A673 (cell line): Measurements from ENCODE around the gene C3AR1.

Experiments used
- EZH2 ChIP-seq: fragments of 200-600 bp; sonication (generic); IDR thresholded peaks from 2 replicates; pipeline ENCODE4 v1.6.1; 2017; ENCODE audit warnings: borderline replicate concordance, low read depth, mild to moderate bottlenecking, mixed read lengths, antibody characterized with exemption, low read length; ENCODE audit not compliant: poor library complexity, severe bottlenecking
- TF ChIP-seq, protein P1 (sequence below): fragments of 300-800, 200-600 bp; sonication (generic); conservative IDR thresholded peaks from 2 replicates; pipeline ENCODE4 v1.5.1; 2017; ENCODE audit warnings: low read depth, mild to moderate bottlenecking, antibody characterized with exemption, low read length, moderate library complexity, mixed read lengths

DNA sequence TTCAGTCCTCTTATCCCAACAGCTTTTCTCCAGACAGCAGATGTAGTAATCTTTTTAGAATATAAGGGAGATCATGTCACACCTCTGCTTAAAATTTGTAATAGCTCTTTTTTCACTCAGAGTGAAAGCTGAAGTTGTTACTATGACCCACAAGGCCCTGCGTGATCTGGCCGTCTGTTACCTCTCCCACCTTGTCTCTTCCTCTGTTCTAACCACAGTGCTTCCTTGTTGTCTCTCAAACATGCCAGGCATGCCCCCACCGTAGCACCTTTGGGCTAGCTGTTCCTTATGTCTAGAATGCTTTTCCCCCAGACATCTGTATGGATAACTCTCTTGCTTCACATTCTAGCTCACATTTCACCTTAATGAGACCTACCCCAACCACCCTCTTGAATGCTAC lies 22.4 kb upstream of the C3AR1 start:
- TF ChIP-seq EZH2 = no peak
- TF ChIP-seq, protein P1, sequence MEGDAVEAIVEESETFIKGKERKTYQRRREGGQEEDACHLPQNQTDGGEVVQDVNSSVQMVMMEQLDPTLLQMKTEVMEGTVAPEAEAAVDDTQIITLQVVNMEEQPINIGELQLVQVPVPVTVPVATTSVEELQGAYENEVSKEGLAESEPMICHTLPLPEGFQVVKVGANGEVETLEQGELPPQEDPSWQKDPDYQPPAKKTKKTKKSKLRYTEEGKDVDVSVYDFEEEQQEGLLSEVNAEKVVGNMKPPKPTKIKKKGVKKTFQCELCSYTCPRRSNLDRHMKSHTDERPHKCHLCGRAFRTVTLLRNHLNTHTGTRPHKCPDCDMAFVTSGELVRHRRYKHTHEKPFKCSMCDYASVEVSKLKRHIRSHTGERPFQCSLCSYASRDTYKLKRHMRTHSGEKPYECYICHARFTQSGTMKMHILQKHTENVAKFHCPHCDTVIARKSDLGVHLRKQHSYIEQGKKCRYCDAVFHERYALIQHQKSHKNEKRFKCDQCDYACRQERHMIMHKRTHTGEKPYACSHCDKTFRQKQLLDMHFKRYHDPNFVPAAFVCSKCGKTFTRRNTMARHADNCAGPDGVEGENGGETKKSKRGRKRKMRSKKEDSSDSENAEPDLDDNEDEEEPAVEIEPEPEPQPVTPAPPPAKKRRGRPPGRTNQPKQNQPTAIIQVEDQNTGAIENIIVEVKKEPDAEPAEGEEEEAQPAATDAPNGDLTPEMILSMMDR = no peak
